ENCODE results near the gene AIG1. TPM values are rescaled to one million over a fixed set of nuclear protein-coding genes. Genes with fewer than 3 reads are reported as not detected.
A peak's percentile ranks its signal among the peaks of the same experiment; 100 is the strongest.
"Not testable (repeated sequence)": the region's sequence is repeated elsewhere in the genome, so short reads cannot be mapped to it uniquely, and the experiment has no call there.

AIG1 gene
- polyA plus RNA-seq, 1 experiment: 65.1 TPM

DNA sequence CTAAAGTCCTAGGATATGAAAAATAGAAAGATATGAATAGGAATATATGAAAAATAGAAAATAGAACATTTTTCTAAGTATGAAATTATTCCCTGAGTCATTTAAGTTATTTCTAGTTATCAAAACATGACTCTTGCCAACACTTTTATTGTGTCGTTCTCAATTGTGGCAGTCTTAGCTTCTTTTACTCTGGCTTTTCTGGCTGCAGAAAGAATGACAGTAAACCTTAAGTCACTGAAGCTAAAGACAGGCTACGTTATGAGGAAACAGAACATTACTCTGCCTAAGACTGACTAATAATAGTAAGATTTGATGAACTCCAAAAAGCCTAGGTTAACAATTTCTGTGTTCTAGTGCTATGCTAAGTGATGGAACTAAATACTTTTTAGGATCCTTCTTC, 74.6 kb downstream of the AIG1 start:
- DNase-seq (ENCODE audit: low read depth, low spot score): no peak
- no peak overlapping the region for H3K4me3 ChIP-seq (ENCODE audit: low read depth, low read length)
- TF ChIP-seq, protein P1, sequence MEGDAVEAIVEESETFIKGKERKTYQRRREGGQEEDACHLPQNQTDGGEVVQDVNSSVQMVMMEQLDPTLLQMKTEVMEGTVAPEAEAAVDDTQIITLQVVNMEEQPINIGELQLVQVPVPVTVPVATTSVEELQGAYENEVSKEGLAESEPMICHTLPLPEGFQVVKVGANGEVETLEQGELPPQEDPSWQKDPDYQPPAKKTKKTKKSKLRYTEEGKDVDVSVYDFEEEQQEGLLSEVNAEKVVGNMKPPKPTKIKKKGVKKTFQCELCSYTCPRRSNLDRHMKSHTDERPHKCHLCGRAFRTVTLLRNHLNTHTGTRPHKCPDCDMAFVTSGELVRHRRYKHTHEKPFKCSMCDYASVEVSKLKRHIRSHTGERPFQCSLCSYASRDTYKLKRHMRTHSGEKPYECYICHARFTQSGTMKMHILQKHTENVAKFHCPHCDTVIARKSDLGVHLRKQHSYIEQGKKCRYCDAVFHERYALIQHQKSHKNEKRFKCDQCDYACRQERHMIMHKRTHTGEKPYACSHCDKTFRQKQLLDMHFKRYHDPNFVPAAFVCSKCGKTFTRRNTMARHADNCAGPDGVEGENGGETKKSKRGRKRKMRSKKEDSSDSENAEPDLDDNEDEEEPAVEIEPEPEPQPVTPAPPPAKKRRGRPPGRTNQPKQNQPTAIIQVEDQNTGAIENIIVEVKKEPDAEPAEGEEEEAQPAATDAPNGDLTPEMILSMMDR (IDR thresholded peaks at IDR 0.05; ENCODE audit: low read depth, low read length): no peak
- H3K27me3 ChIP-seq (ENCODE audit: control insufficient read depth, insufficient read depth, low read length): no peaks in the 10 kb centered on the region
- ChIA-PET CTCF (no interaction called here), POLR2A (no interaction called here)
- H3K9me3 ChIP-seq (ENCODE audit: control insufficient read depth, insufficient read depth, low read length): peaks cover 4% of the 10 kb centered on the region
- H3K27ac ChIP-seq (ENCODE audit: low read depth, low read length): no peak overlapping the region

DNA sequence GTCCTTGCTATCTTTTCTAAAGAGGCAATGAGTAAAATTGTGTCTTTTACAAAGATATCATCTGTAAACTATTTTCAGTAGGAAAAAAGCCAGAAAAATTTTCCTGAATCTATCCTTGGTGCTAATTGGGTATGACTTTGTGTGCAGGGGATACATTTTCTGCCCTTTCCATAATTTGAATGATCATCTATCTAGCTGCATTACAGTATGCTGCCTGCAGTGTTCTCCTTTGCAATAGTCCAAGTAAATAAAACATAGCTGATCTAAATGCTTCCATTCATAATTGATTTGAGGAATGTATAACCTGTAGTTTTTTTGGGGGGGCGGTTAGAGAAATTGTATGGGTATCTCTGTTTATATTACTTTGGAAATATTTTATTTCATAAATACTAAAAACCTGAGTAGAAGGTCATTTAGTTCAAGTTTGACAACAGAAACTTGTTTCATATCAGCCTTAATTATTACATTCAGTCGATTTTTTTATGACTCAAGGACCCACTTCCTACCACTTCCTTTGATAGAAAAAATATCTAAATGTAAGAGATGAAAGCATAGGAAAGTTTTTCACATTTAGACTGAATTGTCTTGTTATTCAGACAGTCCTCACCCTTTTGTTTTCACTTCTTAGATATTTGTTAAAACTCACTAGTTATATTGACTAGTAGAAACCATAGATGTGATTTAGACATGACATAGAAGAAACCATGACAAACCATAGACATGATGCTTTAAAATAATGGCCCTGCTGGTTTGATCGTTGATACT, 75.3 kb downstream of the AIG1 start:
- CTCF ChIA-PET: no interaction called here
- H3K27ac ChIP-seq (ENCODE audit: low read depth, low read length): no peak overlapping the region
- POLR2A ChIA-PET: no interaction called here
- TF ChIP-seq, protein P1 (IDR thresholded peaks at IDR 0.05; ENCODE audit: low read depth, low read length): no peak
- no peaks in the 10 kb centered on the region for H3K27me3 ChIP-seq (ENCODE audit: control insufficient read depth, insufficient read depth, low read length)
- no peak overlapping the region for H3K4me3 ChIP-seq (ENCODE audit: low read depth, low read length)
- no peak for DNase-seq (ENCODE audit: low read depth, low spot score)
- no peaks in the 10 kb centered on the region; the same call in 1 of the 2 replicates for H3K9me3 ChIP-seq (ENCODE audit: control insufficient read depth, insufficient read depth, low read length)

DNA sequence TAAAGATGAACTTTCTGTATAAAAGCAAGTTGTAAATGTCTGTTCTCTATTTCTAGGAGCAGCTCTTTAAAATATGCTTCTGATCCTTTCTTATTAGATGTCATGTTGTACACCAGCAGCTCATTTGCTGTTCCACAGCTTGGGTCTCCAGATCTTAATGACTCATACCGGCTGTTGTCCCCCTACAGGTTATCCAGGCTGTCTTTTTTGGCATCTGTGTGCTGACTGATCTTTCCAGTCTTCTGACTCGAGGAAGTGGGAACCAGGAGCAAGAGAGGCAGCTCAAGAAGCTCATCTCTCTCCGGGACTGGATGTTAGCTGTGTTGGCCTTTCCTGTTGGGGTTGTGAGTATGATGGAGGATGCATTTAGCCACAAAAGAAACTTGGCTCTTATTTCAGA, 76.0 kb downstream of the AIG1 start:
- Histone ChIP-seq H3K27me3 (ENCODE audit: control insufficient read depth, insufficient read depth, low read length) (no peaks in the 10 kb centered on the region), H3K9me3 (ENCODE audit: control insufficient read depth, insufficient read depth, low read length) (no peaks in the 10 kb centered on the region), H3K27ac (ENCODE audit: low read depth, low read length) (no peak overlapping the region), H3K4me3 (ENCODE audit: low read depth, low read length) (no peak overlapping the region)
- DNase-seq (ENCODE audit: low read depth, low spot score): no peak
- ChIA-PET POLR2A (no interaction called here), CTCF (no interaction called here)
- TF ChIP-seq, protein P1 (IDR thresholded peaks at IDR 0.05; ENCODE audit: low read depth, low read length): peak; percentile 18; the same call in 1 of the 2 replicates

DNA sequence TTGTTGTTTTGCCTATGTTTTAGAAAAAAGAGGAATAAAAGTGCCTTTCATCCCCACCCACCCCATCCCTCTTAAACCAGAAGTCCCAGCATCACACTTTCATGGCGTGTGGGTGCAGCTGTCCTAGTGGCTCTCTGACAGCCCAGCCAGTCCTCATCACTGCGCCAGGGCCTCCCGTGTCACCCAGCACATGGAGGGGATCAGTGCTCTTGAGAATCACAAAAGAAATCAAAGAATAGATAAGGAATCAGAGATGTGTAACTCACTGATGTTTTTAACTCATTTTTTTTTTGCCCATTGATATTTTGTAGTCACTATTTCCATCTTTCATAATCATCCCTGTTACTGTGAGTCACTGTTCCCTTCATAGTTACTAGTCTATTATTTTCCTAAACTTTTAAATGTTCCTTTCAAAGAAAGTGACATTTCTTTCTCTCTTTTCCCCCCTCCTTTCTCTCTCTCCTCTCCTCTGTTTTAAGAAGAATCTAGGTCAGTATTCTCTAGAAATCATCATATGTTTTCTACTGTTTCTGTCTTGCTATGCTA, 78.6 kb downstream of the AIG1 start:
- Histone ChIP-seq H3K9me3 (ENCODE audit: control insufficient read depth, insufficient read depth, low read length) (no peaks in the 10 kb centered on the region), H3K27ac (ENCODE audit: low read depth, low read length) (no peak overlapping the region), H3K27me3 (ENCODE audit: control insufficient read depth, insufficient read depth, low read length) (no peaks in the 10 kb centered on the region), H3K4me3 (ENCODE audit: low read depth, low read length) (no peak overlapping the region)
- TF ChIP-seq, protein P1 (IDR thresholded peaks at IDR 0.05; ENCODE audit: low read depth, low read length): no peak
- DNase-seq (ENCODE audit: low read depth, low spot score): no peak
- CTCF ChIA-PET: no interaction called here
- POLR2A ChIA-PET: no interaction called here

DNA sequence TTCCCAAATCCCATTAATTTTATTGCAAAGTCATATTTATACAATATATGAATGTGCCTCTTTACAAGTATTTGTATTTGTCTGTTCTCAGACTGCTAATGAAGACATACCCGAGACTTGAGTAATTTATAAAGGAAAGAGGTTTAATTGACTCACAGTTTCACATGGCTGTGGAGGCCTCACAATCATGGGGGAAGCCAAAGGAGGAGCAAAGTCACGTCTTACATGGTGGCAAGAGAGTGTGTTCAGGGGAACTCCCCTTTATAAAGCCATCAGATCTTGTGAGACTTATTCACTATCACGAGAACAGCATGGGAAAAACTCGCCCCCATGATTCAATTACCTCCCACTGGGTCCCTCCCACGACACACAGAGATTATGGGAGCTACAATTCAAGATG, 79.2 kb downstream of the AIG1 start:
- POLR2A ChIA-PET; DNase-seq (ENCODE audit: low read depth, low spot score); H3K27me3 ChIP-seq (ENCODE audit: control insufficient read depth, insufficient read depth, low read length); H3K4me3 ChIP-seq (ENCODE audit: low read depth, low read length); H3K27ac ChIP-seq (ENCODE audit: low read depth, low read length); H3K9me3 ChIP-seq (ENCODE audit: control insufficient read depth, insufficient read depth, low read length); CTCF ChIA-PET: not testable (repeated sequence)

Data from AG04450 (cell line).